HG03103 (cell line): ENCODE results near the gene MED13.
"Not testable (repeated sequence)": the region's sequence is repeated elsewhere in the genome, so short reads cannot be mapped to it uniquely, and the experiment has no call there.

Source experiments
- ATAC-seq: cut with Tn5 transposase; IDR thresholded peaks from one replicate; pipeline ENCODE4 v1.9.1; 2021; ENCODE audit warnings: low read depth; ENCODE audit not compliant: unreplicated experiment

The MED13 gene

DNA sequence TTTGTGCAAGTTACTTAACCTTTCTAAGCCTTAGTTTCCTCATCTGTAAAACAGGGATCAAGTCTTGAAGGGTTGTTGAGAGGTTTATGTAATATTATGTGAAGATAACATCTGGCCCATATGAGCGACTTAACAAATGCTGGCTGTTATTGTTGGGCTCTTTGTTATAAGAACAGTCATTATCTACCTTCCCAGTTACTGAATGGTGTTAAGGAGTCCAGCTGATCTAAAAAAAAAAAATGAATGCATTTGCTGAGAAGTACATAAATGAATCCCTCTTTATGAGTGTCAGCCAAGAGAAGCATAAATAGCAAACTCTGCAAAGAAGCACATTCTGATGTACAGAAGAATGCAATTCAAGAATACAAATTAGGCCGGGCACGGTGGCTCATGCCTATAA is 24.3 kb upstream of the MED13 start:
- no peak for ATAC-seq

- ATAC-seq = no peak
Measured at GRCh38 chr17:62086737-62087136, 21.7 kb upstream of the MED13 start.

GRCh38 chr17:62085511-62086408 is 20.7 kb upstream of the MED13 start:
- peak; percentile 77 for ATAC-seq

- no peak for ATAC-seq
Measured at GRCh38 chr17:62084585-62084984, 19.5 kb upstream of the MED13 start.

- ATAC-seq = no peak
Measured at GRCh38 chr17:62083651-62084050, 18.6 kb upstream of the MED13 start.

GRCh38 chr17:62080647-62081046 is 15.6 kb upstream of the MED13 start:
- ATAC-seq = no peak

- ATAC-seq = no peak
Measured at GRCh38 chr17:62078009-62078408, 12.9 kb upstream of the MED13 start.

GRCh38 chr17:62076864-62077788 is 12.0 kb upstream of the MED13 start:
- ATAC-seq = no peak

DNA sequence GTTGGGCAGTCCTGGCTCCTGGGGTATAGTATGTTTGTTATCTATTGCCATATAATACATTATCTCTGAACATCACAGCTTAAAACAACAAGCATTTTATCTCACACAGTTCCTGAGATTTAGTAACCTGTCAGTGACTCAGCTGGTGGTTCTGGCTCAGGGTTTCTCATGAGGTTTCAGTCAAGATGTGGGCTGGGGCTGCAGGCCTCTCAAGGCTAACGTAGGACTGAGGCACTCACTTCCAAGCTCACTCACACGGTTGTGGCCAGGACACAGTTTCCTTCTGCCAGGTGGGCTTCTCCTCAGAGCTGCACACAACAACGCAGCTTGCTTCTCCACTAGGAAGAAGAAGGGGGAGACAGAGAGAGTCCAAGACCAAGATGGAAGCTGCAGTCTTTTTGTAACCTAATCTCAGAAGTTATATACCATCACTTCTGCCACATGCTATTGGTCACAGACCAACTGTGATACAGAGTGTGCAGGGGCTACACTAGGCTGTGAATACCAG is 10.3 kb upstream of the MED13 start:
- ATAC-seq = no peak

DNA sequence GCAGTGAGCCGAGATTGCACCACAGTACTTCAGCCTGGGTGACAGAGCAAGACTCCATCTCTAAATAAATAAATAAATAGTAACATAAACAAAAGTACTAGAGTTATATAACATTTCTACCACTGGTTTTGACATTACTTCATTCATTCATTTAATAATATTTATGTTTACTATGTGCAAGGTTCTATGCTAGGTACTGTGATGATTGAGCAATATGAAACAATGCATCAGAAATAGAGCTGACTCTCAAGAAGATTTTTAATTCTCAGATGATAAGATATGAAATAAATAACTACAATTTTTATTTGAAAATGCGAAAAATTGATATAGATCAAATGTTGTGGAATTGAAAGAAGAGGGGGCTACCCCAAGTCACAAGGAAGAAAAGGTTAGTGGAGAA is 8.9 kb upstream of the MED13 start:
- no peak for ATAC-seq

DNA sequence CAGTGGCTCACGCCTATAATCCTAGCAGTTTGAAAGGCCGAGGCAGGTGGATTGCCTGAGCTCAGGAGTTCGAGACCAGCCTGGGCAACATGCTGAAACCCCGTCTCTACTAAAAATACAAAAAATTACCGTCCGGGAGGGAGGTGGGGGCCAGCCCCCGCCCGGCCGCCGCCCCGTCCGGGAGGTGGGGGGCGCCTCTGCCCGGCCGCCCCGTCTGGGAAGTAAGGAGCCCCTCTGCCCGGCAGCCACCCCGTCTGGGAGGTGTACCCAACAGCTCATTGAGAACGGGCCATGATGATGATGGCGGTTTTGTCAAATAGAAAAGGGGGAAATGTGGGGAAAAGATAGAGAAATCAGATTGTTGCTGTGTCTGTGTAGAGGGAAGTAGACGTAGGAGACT is 7.8 kb upstream of the MED13 start:
- not testable (repeated sequence) for ATAC-seq

DNA sequence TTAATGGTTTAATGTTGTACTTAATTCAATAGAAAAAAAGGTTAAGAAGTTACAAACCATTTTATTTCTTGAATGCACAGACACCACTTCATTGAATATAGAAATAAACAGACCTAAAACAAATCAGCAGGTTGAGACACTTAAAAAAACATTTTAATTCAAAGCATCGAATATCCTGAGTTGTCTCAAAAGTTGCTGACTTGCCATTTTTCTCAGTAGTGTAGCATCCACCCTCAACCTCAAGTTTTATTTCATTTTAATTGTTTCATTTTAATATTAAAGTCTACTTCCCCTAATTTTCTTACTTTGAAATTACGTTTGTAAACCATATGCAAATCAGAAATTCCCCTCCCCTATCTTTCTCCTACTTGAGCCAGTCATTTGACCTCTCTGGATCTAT is 5.8 kb upstream of the MED13 start:
- no peak for ATAC-seq

DNA sequence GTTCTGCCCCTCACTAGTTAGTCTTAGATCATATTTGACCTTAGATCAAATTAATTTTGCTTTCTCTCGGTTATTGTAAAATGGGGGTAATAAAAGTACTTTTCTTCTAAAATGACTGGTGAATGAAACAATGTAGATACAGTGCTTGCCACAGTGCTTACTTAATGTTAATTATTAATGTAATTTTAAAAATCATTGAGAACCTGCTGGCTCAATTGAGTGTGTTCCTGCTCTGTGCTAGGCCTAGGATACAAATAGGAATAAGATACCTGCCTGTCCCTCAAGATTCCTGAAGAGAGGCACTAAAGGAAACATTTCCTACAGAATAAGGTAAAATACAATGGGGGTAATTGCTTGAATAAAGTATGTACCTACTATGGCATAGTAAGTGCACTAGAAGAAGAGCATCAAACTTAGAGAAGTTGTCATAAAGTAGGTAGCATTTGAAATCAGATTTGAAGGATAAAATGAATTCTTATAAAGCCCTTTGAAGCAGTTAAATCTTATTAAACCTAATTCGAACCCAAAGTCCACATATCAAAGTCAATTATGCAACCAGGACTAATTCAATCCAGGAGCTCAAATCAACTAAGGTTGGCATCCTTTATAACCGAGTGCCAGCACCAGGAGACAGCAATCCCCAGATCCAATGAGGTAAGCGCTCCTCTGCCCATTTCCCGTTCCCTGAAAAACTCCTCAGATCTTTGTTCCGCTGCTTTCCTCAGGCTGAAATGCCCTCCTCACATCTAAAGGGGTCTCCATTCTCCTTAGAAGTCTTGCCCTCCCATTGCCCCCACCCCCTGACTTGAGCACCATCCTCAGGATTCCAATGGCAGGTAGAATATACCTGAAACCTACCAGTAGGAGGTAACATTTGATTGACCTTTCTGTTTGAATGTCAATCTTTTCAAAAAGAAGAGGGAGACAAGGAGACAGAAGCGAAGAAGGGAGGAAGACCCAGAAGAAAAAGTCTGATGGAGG is 2.4 kb upstream of the MED13 start:
- no peak for ATAC-seq

- ATAC-seq = peak; percentile 93
Measured at GRCh38 chr17:62065611-62066468, 762 bp upstream of the MED13 start.

- ATAC-seq = no peak
Measured at GRCh38 chr17:62064029-62064790, 868 bp downstream of the MED13 start.

GRCh38 chr17:62062944-62063343 is 2.1 kb downstream of the MED13 start:
- no peak for ATAC-seq

DNA sequence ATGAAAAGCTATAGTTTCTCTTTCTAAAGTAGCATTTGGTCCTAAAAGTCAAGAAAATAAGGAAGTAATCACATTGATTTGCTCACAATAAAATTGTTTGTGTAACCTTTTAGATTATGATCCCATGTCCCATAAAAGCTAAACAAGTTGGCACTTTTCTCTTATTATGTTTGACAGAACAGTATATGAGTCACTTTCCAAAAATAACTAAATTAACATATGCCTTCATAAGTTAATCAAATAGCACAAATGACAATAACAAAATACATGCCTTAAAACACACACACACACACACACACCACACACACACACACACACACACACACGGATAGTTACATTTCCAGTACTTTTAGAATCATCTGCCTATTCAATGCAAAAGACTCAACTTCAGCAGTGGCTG is 2.8 kb downstream of the MED13 start:
- ATAC-seq = no peak

GRCh38 chr17:62059414-62059813 is 5.7 kb downstream of the MED13 start:
- ATAC-seq = no peak
